ENCODE results near the gene DNM1. TPM values are rescaled to one million over a fixed set of nuclear protein-coding genes. Genes with fewer than 3 reads are reported as not detected.
A peak's percentile ranks its signal among the peaks of the same experiment; 100 is the strongest.

DNM1 gene
- total RNA-seq, 4 donors from 2014 or later = 8.6 to 22.3 (median 14.4) TPM

DNA sequence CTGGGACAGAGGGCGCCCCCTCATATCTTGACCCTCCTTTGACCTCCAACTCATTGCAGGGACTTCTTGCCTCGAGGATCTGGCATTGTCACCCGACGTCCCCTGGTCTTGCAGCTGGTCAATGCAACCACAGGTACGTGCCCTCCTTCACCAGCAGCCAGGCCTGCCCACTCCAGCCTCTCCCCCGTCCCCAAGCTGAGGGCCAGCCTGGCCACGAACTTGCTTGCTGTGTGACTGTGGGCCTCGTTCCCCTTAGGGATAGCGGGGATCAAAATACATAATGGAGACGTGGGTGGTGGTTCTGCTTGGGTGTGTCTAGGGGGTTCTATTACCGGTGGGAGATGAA lies 15.0 kb downstream of the DNM1 start:
- TF ChIP-seq EP300 (IDR thresholded peaks at IDR 0.05) (no peak), POLR2A (IDR thresholded peaks at IDR 0.05) (no peak), POLR2AphosphoS5 (IDR thresholded peaks at IDR 0.05) (no peak)
- TF ChIP-seq, protein P1, sequence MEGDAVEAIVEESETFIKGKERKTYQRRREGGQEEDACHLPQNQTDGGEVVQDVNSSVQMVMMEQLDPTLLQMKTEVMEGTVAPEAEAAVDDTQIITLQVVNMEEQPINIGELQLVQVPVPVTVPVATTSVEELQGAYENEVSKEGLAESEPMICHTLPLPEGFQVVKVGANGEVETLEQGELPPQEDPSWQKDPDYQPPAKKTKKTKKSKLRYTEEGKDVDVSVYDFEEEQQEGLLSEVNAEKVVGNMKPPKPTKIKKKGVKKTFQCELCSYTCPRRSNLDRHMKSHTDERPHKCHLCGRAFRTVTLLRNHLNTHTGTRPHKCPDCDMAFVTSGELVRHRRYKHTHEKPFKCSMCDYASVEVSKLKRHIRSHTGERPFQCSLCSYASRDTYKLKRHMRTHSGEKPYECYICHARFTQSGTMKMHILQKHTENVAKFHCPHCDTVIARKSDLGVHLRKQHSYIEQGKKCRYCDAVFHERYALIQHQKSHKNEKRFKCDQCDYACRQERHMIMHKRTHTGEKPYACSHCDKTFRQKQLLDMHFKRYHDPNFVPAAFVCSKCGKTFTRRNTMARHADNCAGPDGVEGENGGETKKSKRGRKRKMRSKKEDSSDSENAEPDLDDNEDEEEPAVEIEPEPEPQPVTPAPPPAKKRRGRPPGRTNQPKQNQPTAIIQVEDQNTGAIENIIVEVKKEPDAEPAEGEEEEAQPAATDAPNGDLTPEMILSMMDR (IDR thresholded peaks at IDR 0.05) = no peak
- H3K36me3 ChIP-seq = peaks cover 0 to 17% of the 10 kb centered on the region in 2 donors
- 67% methylated on average over 1 of the region's 11 CpGs; no CpG with 5 or more reads in 1 of the 2 donors for WGBS, 2 donors (ENCODE audit: low coverage in 1 of 2)
- no peaks in the 10 kb centered on the region for H3K27me3 ChIP-seq
- peaks cover 0 to 44% (median 5%) of the 10 kb centered on the region in 3 donors for H3K4me1 ChIP-seq
- H3K4me3 ChIP-seq = peak overlapping the region; percentile 7 to 50
- peak overlapping the region in 3 of 4 donors; percentile 61 to 67 (median 63) for H3K27ac ChIP-seq
- ATAC-seq = no peak
- no peaks in the 10 kb centered on the region for H3K9me3 ChIP-seq

GRCh38 chr9:128218518-128219389 lies 15.6 kb downstream of the DNM1 start:
- H3K9me3 ChIP-seq = no peaks in the 10 kb centered on the region
- peaks cover 0 to 17% of the 10 kb centered on the region in 2 donors for H3K36me3 ChIP-seq
- peak overlapping the region; percentile 7 to 50 for H3K4me3 ChIP-seq
- 4 to 11% methylated on average over 14 to 16 of the region's 47 CpGs for WGBS, 2 donors (ENCODE audit: low coverage in 1 of 2)
- peaks cover 0 to 44% (median 5%) of the 10 kb centered on the region in 3 donors for H3K4me1 ChIP-seq
- peak overlapping the region in 3 of 4 donors; percentile 61 to 67 (median 63) for H3K27ac ChIP-seq
- ATAC-seq = peak; percentile 93
- H3K27me3 ChIP-seq = no peaks in the 10 kb centered on the region
- TF ChIP-seq, protein P1 (IDR thresholded peaks at IDR 0.05) = peak in 2 of 4 experiments; percentile 33 to 39
- no peak for TF ChIP-seq EP300 (IDR thresholded peaks at IDR 0.05)

DNA sequence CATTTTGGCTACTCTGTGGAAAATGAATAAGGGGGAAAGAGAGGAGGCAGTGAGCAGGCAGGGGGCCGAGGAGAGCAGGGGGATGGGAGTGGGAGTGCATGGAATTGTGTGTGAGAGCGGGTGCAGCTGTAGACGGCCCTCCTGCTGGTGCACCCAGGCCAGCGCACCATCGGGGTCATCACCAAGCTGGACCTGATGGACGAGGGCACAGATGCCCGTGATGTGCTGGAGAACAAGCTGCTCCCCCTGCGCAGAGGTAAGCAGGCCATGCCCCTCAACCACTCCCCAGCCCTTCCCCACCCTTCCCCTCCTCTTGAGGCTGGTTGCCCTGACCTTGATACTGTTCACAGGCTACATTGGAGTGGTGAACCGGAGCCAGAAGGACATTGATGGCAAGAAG lies 16.7 kb downstream of the DNM1 start:
- Histone ChIP-seq H3K4me3 (no peak overlapping the region), H3K9me3 (no peaks in the 10 kb centered on the region), H3K4me1 (peaks cover 0 to 39% (median 5%) of the 10 kb centered on the region in 3 donors), H3K27ac (no peak overlapping the region), H3K27me3 (no peaks in the 10 kb centered on the region), H3K36me3 (peaks cover 0 to 17% of the 10 kb centered on the region in 2 donors)
- WGBS, 2 donors (ENCODE audit: low coverage in 1 of 2) = 82 to 100% methylated on average over 1 to 8 of the region's 9 CpGs
- no peak for ATAC-seq
- TF ChIP-seq POLR2AphosphoS5 (IDR thresholded peaks at IDR 0.05) (no peak), POLR2A (IDR thresholded peaks at IDR 0.05) (no peak), EP300 (IDR thresholded peaks at IDR 0.05) (no peak)
- TF ChIP-seq, protein P1 (IDR thresholded peaks at IDR 0.05) = no peak

DNA sequence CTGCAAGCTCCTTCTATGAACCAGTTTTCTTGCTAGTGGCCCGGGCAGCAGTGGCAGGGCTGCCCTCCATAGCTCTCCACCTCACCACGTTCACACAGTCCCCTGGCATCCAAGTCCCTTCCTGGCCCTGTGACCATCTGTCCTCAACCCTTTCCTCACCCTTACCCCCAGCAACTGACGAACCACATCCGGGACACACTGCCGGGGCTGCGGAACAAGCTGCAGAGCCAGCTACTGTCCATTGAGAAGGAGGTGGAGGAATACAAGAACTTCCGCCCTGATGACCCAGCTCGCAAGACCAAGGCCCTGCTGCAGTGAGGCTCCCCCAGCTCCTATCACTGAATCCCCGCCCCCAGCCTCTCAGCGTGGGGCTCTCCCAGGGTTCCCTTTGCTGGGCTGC lies 18.8 kb downstream of the DNM1 start:
- TF ChIP-seq, protein P1 (IDR thresholded peaks at IDR 0.05) = no peak
- no peak for TF ChIP-seq POLR2A (IDR thresholded peaks at IDR 0.05)
- no peak for TF ChIP-seq POLR2AphosphoS5 (IDR thresholded peaks at IDR 0.05)
- no peak for TF ChIP-seq EP300 (IDR thresholded peaks at IDR 0.05)
- peaks cover 0 to 17% of the 10 kb centered on the region in 2 donors for H3K36me3 ChIP-seq
- no peak overlapping the region for H3K27ac ChIP-seq
- no peaks in the 10 kb centered on the region for H3K27me3 ChIP-seq
- WGBS, 2 donors (ENCODE audit: low coverage in 1 of 2) = 80 to 83% methylated on average over 2 to 7 of the region's 10 CpGs
- no peak overlapping the region for H3K4me3 ChIP-seq
- H3K4me1 ChIP-seq = peaks cover 0 to 22% (median 5%) of the 10 kb centered on the region in 3 donors
- no peaks in the 10 kb centered on the region for H3K9me3 ChIP-seq
- no peak for ATAC-seq
